Kidney tubule cell (primary cell): ENCODE measurements around the gene MACF1.
"Not testable (repeated sequence)": the region's sequence is repeated elsewhere in the genome, so short reads cannot be mapped to it uniquely, and the experiment has no call there.

Experiments used
- DNase-seq: peaks from one replicate; pipeline ENCODE4 v3.0.0-alpha.2; 2018; ENCODE audit warnings: low spot score

Gene MACF1

GRCh38 chr1:39181311-39181710 lies 23.2 kb upstream of the MACF1 start:
- DNase-seq = no peak

GRCh38 chr1:39182804-39183203 lies 21.7 kb upstream of the MACF1 start:
- DNase-seq = no peak

DNA sequence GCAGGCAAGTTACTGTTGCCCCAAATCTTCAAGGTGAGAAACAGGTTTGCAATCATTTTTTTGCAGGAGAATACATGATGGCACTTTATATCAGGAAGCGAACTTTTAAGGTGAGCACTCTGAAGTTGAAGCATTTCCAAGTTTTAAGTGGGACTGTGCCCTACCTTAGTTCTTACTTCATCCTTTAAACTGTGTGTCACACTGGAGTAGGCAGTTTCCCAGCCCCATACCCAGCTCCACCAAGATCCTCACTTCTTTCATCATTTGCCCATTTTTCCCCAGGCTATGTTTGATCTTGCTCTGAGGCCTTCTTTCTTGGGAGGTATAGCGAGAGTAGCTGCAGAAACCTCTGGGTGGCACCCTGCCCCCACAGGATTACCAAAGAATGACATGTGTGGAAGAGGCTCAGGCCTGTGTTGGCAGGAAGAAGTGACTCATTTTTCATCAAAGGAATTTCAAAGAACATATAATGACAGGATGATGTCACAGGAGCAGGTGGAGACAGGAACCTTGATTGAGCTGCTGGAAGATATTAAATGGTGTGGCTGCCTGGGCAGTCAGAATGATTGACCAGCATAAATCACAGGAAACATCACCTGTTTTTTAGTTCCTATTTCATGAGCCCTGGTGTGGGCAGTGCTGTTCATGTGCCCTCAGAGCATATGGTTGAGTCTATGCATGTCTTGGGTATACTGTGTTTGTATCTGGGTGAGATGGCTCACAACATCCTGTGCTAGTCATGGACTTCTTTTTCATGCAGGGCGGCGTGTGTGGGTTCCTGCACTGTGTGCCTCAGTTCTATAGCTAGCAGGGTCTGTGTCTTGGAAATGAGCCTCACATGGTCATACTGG lies 20.8 kb upstream of the MACF1 start:
- peak; percentile 98 for DNase-seq

DNA sequence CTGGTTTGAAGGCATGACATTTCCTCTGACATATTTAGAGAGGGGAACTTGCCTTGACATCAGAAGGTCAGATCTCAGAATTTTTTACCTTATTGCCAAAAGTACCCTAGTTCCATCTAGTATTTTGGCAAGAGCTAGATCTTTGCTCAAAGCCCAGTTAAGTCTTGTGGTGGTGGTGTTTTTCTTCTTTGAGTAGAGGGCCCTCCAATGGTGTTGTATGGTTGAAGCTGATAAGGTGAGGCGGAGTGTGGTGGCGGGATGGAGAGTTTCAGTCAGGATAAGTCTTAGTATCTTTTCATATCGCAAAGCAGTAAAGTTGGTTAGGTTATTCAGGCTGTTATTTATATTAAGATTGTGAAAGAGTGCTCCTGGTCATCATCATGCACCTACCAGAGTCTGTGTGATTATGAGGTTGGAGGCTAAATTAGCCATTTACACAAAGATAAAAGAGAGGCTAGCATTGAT lies 20.1 kb upstream of the MACF1 start:
- no peak for DNase-seq

GRCh38 chr1:39187275-39188046 lies 17.0 kb upstream of the MACF1 start:
- peak; percentile 68 for DNase-seq

GRCh38 chr1:39189592-39190041 lies 14.9 kb upstream of the MACF1 start:
- peak; percentile 59 for DNase-seq

GRCh38 chr1:39190096-39190495 lies 14.4 kb upstream of the MACF1 start:
- DNase-seq = no peak

GRCh38 chr1:39194398-39195051 lies 10.0 kb upstream of the MACF1 start:
- peak; percentile 71 for DNase-seq

- DNase-seq = peak; percentile 64
These were observed 9.1 kb upstream of the MACF1 start for GRCh38 chr1:39195166-39196111.

DNA sequence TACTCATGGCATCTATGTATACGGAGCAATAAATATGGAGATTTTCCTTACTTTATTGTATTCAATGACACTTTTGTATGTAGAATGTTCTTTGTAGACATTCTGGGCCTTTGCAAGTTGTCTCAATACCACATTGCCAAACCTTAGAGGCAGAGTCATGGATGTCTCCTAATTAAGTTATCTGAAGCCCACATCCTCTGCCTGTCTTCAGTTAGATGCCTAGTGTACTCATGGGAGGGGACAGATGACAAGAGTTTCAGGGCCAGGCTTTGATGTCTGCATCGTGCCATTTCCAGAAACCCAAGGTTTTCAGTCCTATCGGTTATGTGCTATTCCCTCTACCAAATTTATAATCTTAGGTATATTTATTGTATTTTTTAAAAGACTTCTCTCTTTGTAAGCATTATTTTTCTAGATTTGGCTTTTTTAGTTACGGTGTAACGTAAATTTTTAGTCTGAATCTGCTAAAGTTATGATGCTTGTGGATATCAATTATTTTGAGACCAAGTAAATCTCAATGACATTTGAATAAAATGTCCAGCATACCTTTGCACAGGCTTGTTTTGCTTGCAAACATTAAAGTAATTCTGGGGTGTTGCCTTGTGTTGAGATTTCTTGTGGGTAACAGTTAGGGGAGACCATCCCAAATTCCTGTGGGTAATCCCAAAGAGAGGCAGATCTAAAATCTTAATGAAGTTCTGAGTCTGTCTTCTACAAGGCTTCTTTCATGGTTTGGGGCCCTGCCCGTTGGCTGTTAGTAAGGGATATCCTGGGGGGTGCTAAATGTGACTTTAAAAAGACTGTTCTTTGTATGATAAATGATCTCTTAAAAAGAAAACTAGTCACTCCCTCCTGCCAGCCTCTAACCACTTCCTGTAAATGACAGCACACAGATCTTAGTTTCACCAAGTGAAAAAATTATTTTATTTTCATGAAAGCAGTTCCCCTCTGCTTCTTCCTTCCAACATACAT lies 8.0 kb upstream of the MACF1 start:
- DNase-seq = peak; percentile 76

- DNase-seq = no peak
These were observed 4.9 kb upstream of the MACF1 start for GRCh38 chr1:39199593-39199992.

- DNase-seq = peak; percentile 68
These were observed 746 bp downstream of the MACF1 start for GRCh38 chr1:39205102-39205780.

DNA sequence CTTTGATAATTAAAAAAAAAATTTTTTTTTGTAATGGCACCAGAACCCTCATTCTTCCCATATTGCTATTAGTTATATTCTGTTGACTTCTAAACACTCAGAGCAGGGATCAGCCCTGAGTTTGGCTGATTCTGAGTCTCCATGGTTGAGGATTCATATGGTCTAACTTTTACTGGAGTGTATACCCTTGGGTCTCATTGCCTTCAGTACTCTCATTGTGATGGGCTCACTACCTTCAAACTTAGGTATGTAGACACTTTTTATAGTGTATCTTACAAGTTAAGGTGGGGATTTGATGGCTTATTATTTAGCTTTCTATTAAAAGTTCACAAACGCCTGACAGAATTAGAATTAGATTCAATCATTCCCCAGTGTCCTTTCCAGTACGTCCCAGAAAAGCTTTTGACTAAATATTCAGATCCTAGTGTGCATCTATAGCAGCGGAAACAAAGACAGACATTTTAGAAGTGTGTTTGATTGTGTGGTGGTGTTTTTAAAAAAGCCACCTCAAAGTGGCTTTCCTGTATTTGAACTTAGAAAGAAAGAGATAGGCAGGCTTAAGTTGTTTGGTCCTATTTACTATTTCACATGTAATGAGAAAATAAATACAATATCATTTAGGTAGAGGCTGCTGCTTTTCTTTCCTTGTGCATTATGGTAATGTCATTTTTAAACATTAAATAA lies 1.4 kb downstream of the MACF1 start:
- no peak for DNase-seq

GRCh38 chr1:39208360-39208759 lies 3.9 kb downstream of the MACF1 start:
- DNase-seq = not testable (repeated sequence)

DNA sequence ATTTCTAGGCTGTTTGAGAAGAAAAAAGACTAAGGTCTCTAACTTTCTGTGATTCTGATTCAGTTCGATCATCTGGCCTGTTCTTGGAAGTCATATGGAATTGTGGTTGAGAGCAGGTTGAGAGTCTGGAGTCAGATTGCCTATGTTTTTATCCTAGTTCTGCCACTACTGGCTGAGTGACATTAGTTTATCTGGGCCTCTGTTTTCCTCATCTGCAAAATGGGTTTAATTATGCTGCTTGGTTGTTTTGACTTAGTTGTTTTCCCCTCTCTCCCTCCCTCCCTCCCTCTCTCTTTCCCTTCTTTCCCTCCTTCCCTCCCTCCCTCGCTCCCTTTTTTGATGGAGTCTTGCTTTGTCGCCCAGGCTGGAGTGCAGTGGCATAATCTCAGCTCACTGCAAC lies 6.2 kb downstream of the MACF1 start:
- no peak for DNase-seq

GRCh38 chr1:39212499-39212898 lies 8.0 kb downstream of the MACF1 start:
- no peak for DNase-seq

- peak; percentile 42 for DNase-seq
These were observed 9.1 kb downstream of the MACF1 start for GRCh38 chr1:39213511-39214002.

DNA sequence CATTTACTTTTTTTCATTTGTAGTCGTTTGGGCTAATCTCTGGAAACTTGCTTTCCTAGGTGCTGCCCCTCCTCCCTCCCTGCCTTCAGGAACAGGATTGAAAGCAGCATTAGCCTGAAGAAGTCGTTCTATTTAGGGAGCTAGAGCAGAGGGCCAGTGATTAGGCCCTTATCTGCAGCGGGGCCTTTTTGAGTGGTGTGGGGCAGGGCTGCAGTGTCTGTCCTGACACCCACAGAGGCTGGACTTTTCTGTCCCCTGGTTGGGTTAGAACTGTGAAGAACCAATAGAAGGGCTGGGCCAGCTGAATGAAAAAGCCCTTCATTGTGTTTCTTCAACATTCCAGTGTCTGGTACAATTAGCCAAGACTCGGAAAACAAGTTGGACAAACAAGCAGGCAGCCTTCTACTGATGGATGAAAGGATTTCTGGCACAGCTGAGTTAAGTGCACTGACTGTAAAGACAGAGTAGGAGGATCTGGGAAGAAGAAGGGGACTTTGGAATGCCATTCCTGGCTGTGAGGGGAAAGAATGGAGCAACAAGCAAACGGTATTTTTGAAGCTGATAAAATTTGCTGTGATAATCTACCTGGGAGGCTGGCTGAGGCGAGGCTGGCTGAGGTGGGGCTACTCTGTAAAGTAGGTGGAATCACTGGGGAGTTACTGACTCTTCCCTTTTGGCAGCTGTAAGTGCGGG lies 9.7 kb downstream of the MACF1 start:
- DNase-seq = no peak
